ENCODE results near the gene RPL15. TPM values are rescaled to one million over a fixed set of nuclear protein-coding genes. Genes with fewer than 3 reads are reported as not detected.

The RPL15 gene
- total and polyA plus RNA-seq, 2 donors (not counting 1 experiment from before 2014, with no cell fraction given), result 2,177 to 5,195 TPM

DNA sequence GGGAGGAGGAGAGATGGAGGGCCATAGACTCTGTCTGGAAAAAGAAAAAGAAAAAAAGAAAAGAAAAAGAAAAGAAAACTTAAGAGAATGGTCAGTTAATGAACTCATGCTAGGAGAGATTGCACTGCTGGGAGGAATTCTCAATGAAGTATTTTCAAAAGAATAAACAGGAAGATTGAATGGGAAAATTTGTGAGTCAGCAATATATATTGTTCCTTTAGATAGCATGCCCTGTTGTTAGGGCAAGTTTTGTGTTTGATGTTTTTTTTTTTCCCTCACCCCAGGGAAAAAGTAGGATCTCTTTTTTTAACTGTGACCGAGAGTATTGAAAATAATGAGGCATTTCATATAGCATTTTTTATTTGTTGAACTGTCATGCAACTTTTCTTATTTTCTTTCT is 20.4 kb downstream of the RPL15 start:
- POLR2A ChIA-PET, result no interaction called here
- no peaks in the 10 kb centered on the region for H3K27me3 ChIP-seq (replicated peaks in 1 of 4; ENCODE audit: control extremely low read depth in 1 of 4, control insufficient read depth in 3 of 4, insufficient read depth in 4 of 4, low read length in 3 of 4)
- no peak overlapping the region for H3K4me3 Mint-ChIP-seq

DNA sequence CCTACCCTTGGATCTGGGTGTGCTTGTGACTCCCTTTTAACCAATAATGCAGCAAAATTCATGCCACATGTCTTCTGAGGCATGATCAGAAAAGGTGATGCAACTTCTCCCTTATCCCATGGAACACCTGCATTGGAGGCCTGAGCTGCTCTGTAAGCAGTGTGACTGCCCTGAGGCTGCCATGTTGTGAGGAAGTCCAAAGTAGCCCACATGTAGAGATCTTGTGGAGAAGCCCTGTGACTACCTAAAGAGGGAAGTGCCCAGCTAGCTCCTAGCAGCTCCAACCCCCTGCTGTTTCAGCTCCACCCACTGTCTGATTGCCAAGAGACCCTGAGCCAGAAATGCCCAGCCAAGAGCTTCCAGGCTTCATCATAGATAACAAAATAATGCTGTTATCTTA is 21.8 kb downstream of the RPL15 start:
- Mint-ChIP-seq H3K27me3 (no peaks in the 10 kb centered on the region), H3K9me3 (ENCODE audit: insufficient read depth) (no peaks in the 10 kb centered on the region), H3K4me1 (peaks cover 3% of the 10 kb centered on the region), H3K4me3 (no peak overlapping the region), H3K27ac (no peak overlapping the region)
- POLR2A ChIA-PET, result no interaction called here
- ATAC-seq (ENCODE audit: low read depth), result no peak
- no peaks in the 10 kb centered on the region for H3K79me2 ChIP-seq (ENCODE audit: control insufficient read depth, insufficient read depth, low read length)
- no peak overlapping the region for H3K9ac ChIP-seq (ENCODE audit: low read length)
- H3K27ac ChIP-seq (ENCODE audit: low read length in 2 of 2), result no peak overlapping the region
- no peak for TF ChIP-seq EZH2 (IDR thresholded peaks at IDR 0.05; ENCODE audit: borderline replicate concordance, insufficient read depth, low read depth, low read length, poor library complexity, severe bottlenecking)
- TF ChIP-seq, protein P1, sequence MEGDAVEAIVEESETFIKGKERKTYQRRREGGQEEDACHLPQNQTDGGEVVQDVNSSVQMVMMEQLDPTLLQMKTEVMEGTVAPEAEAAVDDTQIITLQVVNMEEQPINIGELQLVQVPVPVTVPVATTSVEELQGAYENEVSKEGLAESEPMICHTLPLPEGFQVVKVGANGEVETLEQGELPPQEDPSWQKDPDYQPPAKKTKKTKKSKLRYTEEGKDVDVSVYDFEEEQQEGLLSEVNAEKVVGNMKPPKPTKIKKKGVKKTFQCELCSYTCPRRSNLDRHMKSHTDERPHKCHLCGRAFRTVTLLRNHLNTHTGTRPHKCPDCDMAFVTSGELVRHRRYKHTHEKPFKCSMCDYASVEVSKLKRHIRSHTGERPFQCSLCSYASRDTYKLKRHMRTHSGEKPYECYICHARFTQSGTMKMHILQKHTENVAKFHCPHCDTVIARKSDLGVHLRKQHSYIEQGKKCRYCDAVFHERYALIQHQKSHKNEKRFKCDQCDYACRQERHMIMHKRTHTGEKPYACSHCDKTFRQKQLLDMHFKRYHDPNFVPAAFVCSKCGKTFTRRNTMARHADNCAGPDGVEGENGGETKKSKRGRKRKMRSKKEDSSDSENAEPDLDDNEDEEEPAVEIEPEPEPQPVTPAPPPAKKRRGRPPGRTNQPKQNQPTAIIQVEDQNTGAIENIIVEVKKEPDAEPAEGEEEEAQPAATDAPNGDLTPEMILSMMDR (IDR thresholded peaks at IDR 0.05), result no peak
- DNase-seq, result no peak
- H3K36me3 ChIP-seq (replicated peaks in 1 of 2; ENCODE audit: control extremely low read depth in 1 of 2, control insufficient read depth in 1 of 2, extremely low read depth in 1 of 2, insufficient read depth in 2 of 2, low read length in 1 of 2), result no peaks in the 10 kb centered on the region
- H3K9me3 ChIP-seq (ENCODE audit: control extremely low read depth in 1 of 3, control insufficient read depth in 2 of 3, insufficient read depth in 1 of 3, low read length in 2 of 3), result peaks cover 0 to 5% (median 4%) of the 10 kb centered on the region in 3 donors
- no peaks in the 10 kb centered on the region for H3K4me1 ChIP-seq (ENCODE audit: control insufficient read depth in 2 of 2, insufficient read depth in 2 of 2, low read length in 2 of 2)
- CTCF ChIA-PET, result interaction anchor here (1.1 to 1.5 kb wide), 2 partner anchors 15 to 20 kb away, joined by 3 to 4 read pairs; no protein-coding TSS in a partner anchor
- H4K20me1 ChIP-seq (ENCODE audit: control insufficient read depth, insufficient read depth, low read length, poor library complexity, severe bottlenecking), result no peaks in the 10 kb centered on the region
- intact Hi-C loops (cut with micrococcal nuclease), result no loop called here
- H2AFZ ChIP-seq (ENCODE audit: insufficient read depth, low read depth, low read length, poor library complexity, severe bottlenecking), result no peak overlapping the region
- H3K27me3 ChIP-seq (replicated peaks in 1 of 4; ENCODE audit: control extremely low read depth in 1 of 4, control insufficient read depth in 3 of 4, insufficient read depth in 4 of 4, low read length in 3 of 4), result no peaks in the 10 kb centered on the region
- no peak overlapping the region for H3K4me3 ChIP-seq (ENCODE audit: control extremely low read depth in 1 of 5, extremely low read depth in 1 of 5, insufficient read depth in 1 of 5, low read depth in 2 of 5, low read length in 4 of 5)
- no peak overlapping the region for H3K4me2 ChIP-seq (replicated peaks; ENCODE audit: low read depth, low read length, poor library complexity, severe bottlenecking)

More for the DNA sequence above, 20.4 kb downstream of the RPL15 start:
- intact Hi-C loops (cut with micrococcal nuclease), result no loop called here
- Histone ChIP-seq H3K4me3 (ENCODE audit: control extremely low read depth in 1 of 5, extremely low read depth in 1 of 5, insufficient read depth in 1 of 5, low read depth in 2 of 5, low read length in 4 of 5) (no peak overlapping the region), H2AFZ (ENCODE audit: insufficient read depth, low read depth, low read length, poor library complexity, severe bottlenecking) (no peak overlapping the region), H3K79me2 (ENCODE audit: control insufficient read depth, insufficient read depth, low read length) (no peaks in the 10 kb centered on the region), H3K27ac (ENCODE audit: low read length in 2 of 2) (no peak overlapping the region), H3K4me1 (ENCODE audit: control insufficient read depth in 2 of 2, insufficient read depth in 2 of 2, low read length in 2 of 2) (no peaks in the 10 kb centered on the region), H4K20me1 (ENCODE audit: control insufficient read depth, insufficient read depth, low read length, poor library complexity, severe bottlenecking) (no peaks in the 10 kb centered on the region), H3K4me2 (replicated peaks; ENCODE audit: low read depth, low read length, poor library complexity, severe bottlenecking) (no peak overlapping the region), H3K9ac (ENCODE audit: low read length) (no peak overlapping the region), H3K36me3 (replicated peaks in 1 of 2; ENCODE audit: control extremely low read depth in 1 of 2, control insufficient read depth in 1 of 2, extremely low read depth in 1 of 2, insufficient read depth in 2 of 2, low read length in 1 of 2) (no peaks in the 10 kb centered on the region), H3K9me3 (ENCODE audit: control extremely low read depth in 1 of 3, control insufficient read depth in 2 of 3, insufficient read depth in 1 of 3, low read length in 2 of 3) (peaks cover 0 to 5% (median 4%) of the 10 kb centered on the region in 3 donors)
- no peak for ATAC-seq (ENCODE audit: low read depth)
- no peaks in the 10 kb centered on the region for H3K27me3 Mint-ChIP-seq
- H3K27ac Mint-ChIP-seq, result no peak overlapping the region
- no peak for DNase-seq
- WGBS (ENCODE audit: insufficient coverage), result no CpG with 5 or more reads among the region's 1 CpG
- H3K4me1 Mint-ChIP-seq, result no peaks in the 10 kb centered on the region
- no peaks in the 10 kb centered on the region for H3K9me3 Mint-ChIP-seq (ENCODE audit: insufficient read depth)
- TF ChIP-seq, protein P1 (IDR thresholded peaks at IDR 0.05), result no peak
- no peak for TF ChIP-seq EZH2 (IDR thresholded peaks at IDR 0.05; ENCODE audit: borderline replicate concordance, insufficient read depth, low read depth, low read length, poor library complexity, severe bottlenecking)
- CTCF ChIA-PET, result interaction anchor here (0.7 kb wide), 1 partner anchor 175 kb away, joined by 3 read pairs; no protein-coding TSS in a partner anchor
